MCF 10A (cell line): ENCODE results near the gene RCE1. TPM values are rescaled to one million over a fixed set of nuclear protein-coding genes. Genes with fewer than 3 reads are reported as not detected.

Experiments used
- BruUV-seq: library from RNA; stranded (reverse); fragments of 400-500 nt; replicated peaks from 2 replicates; lab custom pipeline; 2021; lab: Mats Ljungman, UMichigan
- CTCF ChIA-PET: fragments of 300-600 bp; sonication (Branson Sonifier 250); formaldehyde crosslinking; extraction: SDS; loops from one replicate; lab custom pipeline; 2021; ENCODE audit warnings: antibody characterized with exemption, inconsistent platforms; lab: Yijun Ruan, JAX
- POLR2A ChIA-PET: fragments of 300-600, 350-650 bp; sonication (Branson Sonifier 250); formaldehyde crosslinking; extraction: SDS; loops from one replicate; lab custom pipeline; 2020; ENCODE audit warnings: antibody characterized with exemption, inconsistent platforms; lab: Yijun Ruan, JAX
- DNase-seq: peaks from one replicate; pipeline ENCODE4 v3.0.0-alpha.2; 2018; ENCODE audit not compliant: unreplicated experiment
- H3K27ac Mint-ChIP-seq: one replicate; pipeline ENCODE4 v1.8.0; 2022; ENCODE audit warnings: mild to moderate bottlenecking, low read depth, mixed read lengths; ENCODE audit not compliant: unreplicated experiment
- H3K27me3 Mint-ChIP-seq: one replicate; pipeline ENCODE4 v1.8.0; 2022; ENCODE audit warnings: mixed read lengths; ENCODE audit not compliant: insufficient read depth, unreplicated experiment
- H3K36me3 Mint-ChIP-seq: one replicate; pipeline ENCODE4 v1.8.0; 2022; ENCODE audit warnings: mild to moderate bottlenecking, moderate library complexity, mixed read lengths; ENCODE audit not compliant: insufficient read depth, unreplicated experiment
- H3K4me1 Mint-ChIP-seq: one replicate; pipeline ENCODE4 v1.8.0; 2022; ENCODE audit warnings: mixed read lengths; ENCODE audit not compliant: insufficient read depth, unreplicated experiment
- H3K4me3 Mint-ChIP-seq: one replicate; pipeline ENCODE4 v1.8.0; 2022; ENCODE audit warnings: mild to moderate bottlenecking, moderate library complexity, mixed read lengths; ENCODE audit not compliant: unreplicated experiment
- H3K9me3 Mint-ChIP-seq: one replicate; pipeline ENCODE4 v1.8.0; 2022; ENCODE audit warnings: mixed read lengths; ENCODE audit not compliant: unreplicated experiment
- CTCF ChIP-seq: fragments of 200-600 bp; IDR thresholded peaks from one replicate; pipeline ENCODE4 v1.8.0; 2022; ENCODE audit warnings: antibody characterized with exemption, mild to moderate bottlenecking; ENCODE audit not compliant: unreplicated experiment
- intact Hi-C: fragments of 100-400 bp; cut with micrococcal nuclease; formaldehyde crosslinking; loops from 2 replicates; pipeline ENCODE4 v1.14.1; 2022
- total RNA-seq: library from RNA; stranded (reverse); gene quantifications from 2 replicates; pipeline ENCODE4 v1.2.3, GENCODE V29; 2022

RCE1 gene
- total RNA-seq, 1 experiment from 2014 or later: 23.3 TPM

- Mint-ChIP-seq H3K27me3 (no peaks in the 10 kb centered on the region), H3K9me3 (no peaks in the 10 kb centered on the region), H3K36me3 (peaks cover 71% of the 10 kb centered on the region), H3K27ac (no peak overlapping the region), H3K4me1 (peaks cover 6% of the 10 kb centered on the region), H3K4me3 (peak overlapping the region; percentile 48)
- no peak for TF ChIP-seq CTCF
- DNase-seq: no peak
- intact Hi-C loops: loop anchor here (5.0 to 10.0 kb wide), 2 partner anchors 113 to 196 kb away; partner anchors contain the start of gene RHOD
- CTCF ChIA-PET: interaction anchor here (0.6 to 1.2 kb wide), 2 partner anchors 10 to 116 kb away, joined by 3 read pairs; partner anchors contain the start of gene C11orf86
- POLR2A ChIA-PET: interaction anchor here (2.5 kb wide), 1 partner anchor 77 kb away, joined by 19 read pairs; no protein-coding TSS in a partner anchor
- no TSS peak for BruUV-seq
Observed at GRCh38 chr11:66858939-66859685, 15.9 kb downstream of the RCE1 start.

GRCh38 chr11:66859686-66860448, 16.6 kb downstream of the RCE1 start:
- TF ChIP-seq CTCF: no peak
- no peak for DNase-seq
- Mint-ChIP-seq H3K36me3 (peaks cover 68% of the 10 kb centered on the region), H3K27me3 (no peaks in the 10 kb centered on the region), H3K4me3 (no peak overlapping the region), H3K9me3 (no peaks in the 10 kb centered on the region), H3K4me1 (peaks cover 6% of the 10 kb centered on the region), H3K27ac (no peak overlapping the region)
- no TSS peak for BruUV-seq
- ChIA-PET POLR2A (interaction anchor here (2.5 kb wide), 1 partner anchor 76 kb away, joined by 19 read pairs; no protein-coding TSS in a partner anchor), CTCF (interaction anchor here (0.6 to 1.2 kb wide), 2 partner anchors 9 to 116 kb away, joined by 3 read pairs; partner anchors contain the start of gene C11orf86)
- intact Hi-C loops: loop anchor here (5.0 to 10.0 kb wide), 2 partner anchors 112 to 195 kb away; partner anchors contain the start of gene RHOD

GRCh38 chr11:66860449-66860831, 17.2 kb downstream of the RCE1 start:
- no TSS peak for BruUV-seq
- no peak for DNase-seq
- ChIA-PET POLR2A (interaction anchor here (0.6 kb wide), 1 partner anchor 20 kb away, joined by 4 read pairs; no protein-coding TSS in a partner anchor), CTCF (interaction anchor here (1.2 kb wide), 1 partner anchor 115 kb away, joined by 3 read pairs; the partner anchor contains the start of gene C11orf86)
- H3K9me3 Mint-ChIP-seq: no peaks in the 10 kb centered on the region
- no peak overlapping the region for H3K27ac Mint-ChIP-seq
- intact Hi-C loops: no loop called here
- peaks cover 63% of the 10 kb centered on the region for H3K36me3 Mint-ChIP-seq
- H3K4me1 Mint-ChIP-seq: peaks cover 5% of the 10 kb centered on the region
- H3K4me3 Mint-ChIP-seq: no peak overlapping the region
- no peak for TF ChIP-seq CTCF
- H3K27me3 Mint-ChIP-seq: no peaks in the 10 kb centered on the region
